Astrocyte (in vitro differentiated cells and primary cell): ENCODE data around the gene NEAT1. TPM values are rescaled to one million over a fixed set of nuclear protein-coding genes. Genes with fewer than 3 reads are reported as not detected.
A peak's percentile ranks its signal among the peaks of the same experiment; 100 is the strongest.

Experiments
- DNase-seq: peaks from one replicate; pipeline ENCODE4 v3.0.0-alpha.2; 2010; ENCODE audit warnings: low read depth
- FAIRE-seq: peaks from 2 replicates; lab custom pipeline; 2011; peaks lifted over from hg19 to GRCh38; lab: Jason Lieb, UNC
- H2AFZ ChIP-seq: 2 replicates; pipeline ENCODE4 v1.6.0; 2012; ENCODE audit warnings: low read depth, low read length, inconsistent platforms
- H3K27ac ChIP-seq: 2 replicates; pipeline ENCODE4 v1.5.1; 2011; ENCODE audit warnings: low read depth, low read length, inconsistent platforms
- H3K27me3 ChIP-seq: 2 replicates; pipeline ENCODE4 v1.6.0; 2011; ENCODE audit warnings: low read length, inconsistent platforms; ENCODE audit not compliant: insufficient read depth
- H3K36me3 ChIP-seq: 2 replicates; pipeline ENCODE4 v1.5.1; 2011; ENCODE audit warnings: low read length, inconsistent platforms; ENCODE audit not compliant: insufficient read depth
- H3K4me1 ChIP-seq: 2 replicates; pipeline ENCODE4 v1.5.1; 2011; ENCODE audit warnings: low read length, inconsistent platforms; ENCODE audit not compliant: insufficient read depth
- H3K4me2 ChIP-seq: 2 replicates; pipeline ENCODE4 v1.6.0; 2012; ENCODE audit warnings: low read length, inconsistent platforms
- H3K4me3 ChIP-seq: 2 replicates; pipeline ENCODE4 v1.5.1; 2011; ENCODE audit warnings: low read depth, mild to moderate bottlenecking, low read length, inconsistent platforms; ENCODE audit not compliant: insufficient read depth
- H3K79me2 ChIP-seq: 2 replicates; pipeline ENCODE4 v1.6.0; 2012; ENCODE audit warnings: mild to moderate bottlenecking, low read length, inconsistent platforms; ENCODE audit not compliant: insufficient read depth
- H3K9ac ChIP-seq: 2 replicates; pipeline ENCODE4 v1.6.0; 2012; ENCODE audit warnings: mild to moderate bottlenecking, low read length, inconsistent platforms
- H3K9me3 ChIP-seq: 2 replicates; pipeline ENCODE4 v1.5.1; 2012; ENCODE audit warnings: low read depth, mild to moderate bottlenecking, low read length, inconsistent platforms; ENCODE audit not compliant: insufficient read depth
- H4K20me1 ChIP-seq: 2 replicates; pipeline ENCODE4 v1.6.0; 2012; ENCODE audit warnings: low read length, inconsistent platforms; ENCODE audit not compliant: insufficient read depth
- H3K27ac Mint-ChIP-seq: one replicate; pipeline ENCODE4 v1.8.0; 2021; ENCODE audit warnings: mild to moderate bottlenecking, mixed read lengths; ENCODE audit not compliant: unreplicated experiment
- H3K27me3 Mint-ChIP-seq: one replicate; pipeline ENCODE4 v1.8.0; 2021; ENCODE audit warnings: low read depth, mixed read lengths; ENCODE audit not compliant: unreplicated experiment
- H3K36me3 Mint-ChIP-seq: one replicate; pipeline ENCODE4 v1.8.0; 2021; ENCODE audit warnings: low read depth, mixed read lengths; ENCODE audit not compliant: unreplicated experiment
- H3K4me1 Mint-ChIP-seq: one replicate; pipeline ENCODE4 v1.8.0; 2021; ENCODE audit warnings: low read depth, mixed read lengths; ENCODE audit not compliant: unreplicated experiment
- H3K4me3 Mint-ChIP-seq: one replicate; pipeline ENCODE4 v1.8.0; 2021; ENCODE audit warnings: mild to moderate bottlenecking, moderate library complexity, mixed read lengths; ENCODE audit not compliant: unreplicated experiment
- H3K9me3 Mint-ChIP-seq: one replicate; pipeline ENCODE4 v1.8.0; 2021; ENCODE audit warnings: mild to moderate bottlenecking, mixed read lengths; ENCODE audit not compliant: unreplicated experiment
- CTCF ChIP-seq: IDR thresholded peaks from 2 replicates; pipeline ENCODE4 v1.5.1; 2011; ENCODE audit warnings: low read depth, mild to moderate bottlenecking, inconsistent platforms, low read length, moderate library complexity; ENCODE audit not compliant: insufficient read depth
- EZH2 ChIP-seq: IDR thresholded peaks from 2 replicates; pipeline ENCODE4 v1.6.1; 2012; ENCODE audit warnings: mild to moderate bottlenecking, low read length, inconsistent platforms; ENCODE audit not compliant: insufficient read depth
- total RNA-seq: library from RNA; stranded (reverse); gene quantifications from 2 replicates; pipeline ENCODE4 v1.2.1, GENCODE V29; 2021

The NEAT1 gene
- total RNA-seq, 1 donor from 2014 or later: 317 TPM

- Histone ChIP-seq H3K79me2 (peaks cover 34% of the 10 kb centered on the region), H3K4me1 (no peaks in the 10 kb centered on the region), H3K4me3 (no peak overlapping the region), H3K9ac (no peak overlapping the region), H2AFZ (no peak overlapping the region), H3K9me3 (no peaks in the 10 kb centered on the region), H3K4me2 (no peak overlapping the region), H3K27me3 (no peaks in the 10 kb centered on the region), H3K27ac (no peak overlapping the region), H4K20me1 (peaks cover 49% of the 10 kb centered on the region), H3K36me3 (peaks cover 13% of the 10 kb centered on the region)
- FAIRE-seq (no peak), DNase-seq (no peak)
- H3K36me3 Mint-ChIP-seq: peaks cover 20% of the 10 kb centered on the region
- H3K4me3 Mint-ChIP-seq: no peak overlapping the region
- no peaks in the 10 kb centered on the region for H3K9me3 Mint-ChIP-seq
- no peaks in the 10 kb centered on the region for H3K27me3 Mint-ChIP-seq
- no peak for TF ChIP-seq CTCF
- TF ChIP-seq EZH2: no peak
- H3K27ac Mint-ChIP-seq: peak overlapping the region; percentile 58
- peaks cover 3% of the 10 kb centered on the region for H3K4me1 Mint-ChIP-seq
Observed at GRCh38 chr11:65396769-65397745, 25.5 kb upstream of the NEAT1 start.

GRCh38 chr11:65398362-65398910 lies 24.2 kb upstream of the NEAT1 start:
- H3K4me3 Mint-ChIP-seq: peak overlapping the region; percentile 57
- peaks cover 36% of the 10 kb centered on the region for H4K20me1 ChIP-seq
- H3K27ac ChIP-seq: no peak overlapping the region
- no peak overlapping the region for H3K4me3 ChIP-seq
- FAIRE-seq (no peak), DNase-seq (no peak)
- H3K9ac ChIP-seq: no peak overlapping the region
- peaks cover 2% of the 10 kb centered on the region for H3K4me1 Mint-ChIP-seq
- H2AFZ ChIP-seq: no peak overlapping the region
- no peaks in the 10 kb centered on the region for H3K27me3 Mint-ChIP-seq
- H3K4me1 ChIP-seq: no peaks in the 10 kb centered on the region
- no peaks in the 10 kb centered on the region for H3K9me3 ChIP-seq
- H3K36me3 Mint-ChIP-seq: peaks cover 15% of the 10 kb centered on the region
- peaks cover 13% of the 10 kb centered on the region for H3K36me3 ChIP-seq
- H3K79me2 ChIP-seq: peaks cover 20% of the 10 kb centered on the region
- H3K27me3 ChIP-seq: no peaks in the 10 kb centered on the region
- no peaks in the 10 kb centered on the region for H3K9me3 Mint-ChIP-seq
- no peak overlapping the region for H3K4me2 ChIP-seq
- TF ChIP-seq EZH2: no peak
- TF ChIP-seq CTCF: no peak
- H3K27ac Mint-ChIP-seq: peak overlapping the region; percentile 34
